Stimulated activated CD8-positive, alpha-beta memory T cell treated with anti-CD3 and anti-CD28 coated beads, Interleukin-12 subunit alpha, Interleukin-12 subunit beta, amount 100 ng/mL, for 24 hours (primary cell): ENCODE data around the gene SLC13A3.

Experiments used
- DNase-seq: peaks from one replicate; pipeline ENCODE4 v3.0.0-alpha.2; 2020; ENCODE audit errors: extremely low read depth

SLC13A3 gene

GRCh38 chr20:46605978-46606816 lies 45.1 kb downstream of the SLC13A3 start:
- DNase-seq: no peak

GRCh38 chr20:46605181-46605580 lies 46.1 kb downstream of the SLC13A3 start:
- no peak for DNase-seq

- no peak for DNase-seq
These were observed 46.6 kb downstream of the SLC13A3 start for GRCh38 chr20:46604551-46605133.

- DNase-seq: no peak
These were observed 48.8 kb downstream of the SLC13A3 start for GRCh38 chr20:46602429-46602828.

- DNase-seq: no peak
These were observed 49.6 kb downstream of the SLC13A3 start for GRCh38 chr20:46601603-46602122.

- no peak for DNase-seq
These were observed 50.9 kb downstream of the SLC13A3 start for GRCh38 chr20:46600286-46600752.

GRCh38 chr20:46599227-46599987 lies 51.9 kb downstream of the SLC13A3 start:
- DNase-seq: no peak

- no peak for DNase-seq
These were observed 55.3 kb downstream of the SLC13A3 start for GRCh38 chr20:46595933-46596332.

- DNase-seq: no peak
These were observed 56.5 kb downstream of the SLC13A3 start for GRCh38 chr20:46594725-46595124.

GRCh38 chr20:46592580-46593362 lies 58.5 kb downstream of the SLC13A3 start:
- no peak for DNase-seq

GRCh38 chr20:46590443-46590842 lies 60.8 kb downstream of the SLC13A3 start:
- DNase-seq: no peak

GRCh38 chr20:46588532-46589511 lies 62.4 kb downstream of the SLC13A3 start:
- no peak for DNase-seq

GRCh38 chr20:46587986-46588385 lies 63.3 kb downstream of the SLC13A3 start:
- no peak for DNase-seq

- no peak for DNase-seq
These were observed 64.5 kb downstream of the SLC13A3 start for GRCh38 chr20:46586724-46587123.

GRCh38 chr20:46584508-46584907 lies 66.8 kb downstream of the SLC13A3 start:
- no peak for DNase-seq

GRCh38 chr20:46583411-46584214 lies 67.6 kb downstream of the SLC13A3 start:
- no peak for DNase-seq

GRCh38 chr20:46582648-46583047 lies 68.6 kb downstream of the SLC13A3 start:
- no peak for DNase-seq

GRCh38 chr20:46581391-46581790 lies 69.9 kb downstream of the SLC13A3 start:
- DNase-seq: no peak

- no peak for DNase-seq
These were observed 70.5 kb downstream of the SLC13A3 start for GRCh38 chr20:46580613-46581205.
